Measurements from ENCODE around the gene FNBP1. TPM values are rescaled to one million over a fixed set of nuclear protein-coding genes. Genes with fewer than 3 reads are reported as not detected.

Gene FNBP1
- polyA plus RNA-seq, 1 of the 3 experiments (the other 2 are of a cell fraction) = 11.0 TPM

DNA sequence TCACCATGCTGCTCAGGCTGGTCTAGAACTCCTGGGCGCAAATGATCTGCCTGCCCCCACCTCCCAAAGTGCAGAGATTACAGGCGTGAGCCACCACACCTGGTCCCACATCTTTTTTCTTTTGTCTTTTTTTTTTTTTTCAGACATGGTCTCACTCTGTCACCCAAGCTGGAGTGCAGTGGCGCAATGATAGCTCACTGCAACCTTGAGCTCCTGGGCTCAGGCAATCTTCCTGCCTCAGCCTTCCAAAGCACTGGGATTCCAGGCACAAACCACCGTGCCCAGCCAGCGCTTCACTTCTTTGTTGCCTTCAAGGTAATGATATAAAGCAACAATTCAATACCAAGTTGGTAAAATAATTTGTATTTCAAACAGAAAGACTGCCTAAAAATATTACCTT, 128.9 kb downstream of the FNBP1 start:
- 97% methylated on average over 5 of the region's 5 CpGs for WGBS (ENCODE audit: low lambda C conversion rate)
- DNase-seq = no peak
- Histone ChIP-seq H3K4me3 (ENCODE audit: low read depth in 2 of 2, low read length in 1 of 2) (no peak overlapping the region), H3K79me2 (ENCODE audit: insufficient read depth) (no peaks in the 10 kb centered on the region), H3K9ac (no peak overlapping the region), H3K4me2 (no peak overlapping the region), H3K27me3 (ENCODE audit: insufficient read depth) (no peaks in the 10 kb centered on the region), H3K4me1 (ENCODE audit: control insufficient read depth in 1 of 2, insufficient read depth in 2 of 2, low read depth in 1 of 2, low read length in 1 of 2) (peaks cover 0 to 7% of the 10 kb centered on the region in 2 experiments; a peak in 2 of 4 replicates), H3K9me3 (no peaks in the 10 kb centered on the region), H4K20me1 (ENCODE audit: insufficient read depth) (no peaks in the 10 kb centered on the region), H3K27ac (ENCODE audit: low read depth in 2 of 2, low read length in 1 of 2) (no peak overlapping the region), H3K36me3 (replicated peaks in 1 of 2; ENCODE audit: control insufficient read depth in 1 of 2, insufficient read depth in 2 of 2, low read length in 1 of 2) (peaks cover 3 to 12% of the 10 kb centered on the region in 2 experiments), H3F3A (replicated peaks; ENCODE audit: insufficient read depth) (no peaks in the 10 kb centered on the region), H3K9me2 (no peaks in the 10 kb centered on the region), H2AFZ (ENCODE audit: low read depth) (no peak overlapping the region)
- ChIA-PET CTCF (interaction anchor here (3.1 kb wide), 1 partner anchor 28 kb away, joined by 10 read pairs; no protein-coding TSS in a partner anchor), POLR2A (no interaction called here)
- TF ChIP-seq RFX5 (IDR thresholded peaks at IDR 0.05; ENCODE audit: low read length) (no peak), RAD21 (IDR thresholded peaks at IDR 0.05; ENCODE audit: low read length) (no peak), EP300 (IDR thresholded peaks at IDR 0.05; ENCODE audit: borderline replicate concordance in 1 of 2, low read depth in 1 of 2, low read length in 1 of 2) (no peak), NRF1 (IDR thresholded peaks at IDR 0.05; ENCODE audit: low read depth, low read length) (no peak), FOSL2 (IDR thresholded peaks at IDR 0.05; ENCODE audit: borderline replicate concordance, low read depth) (no peak), CHD2 (IDR thresholded peaks at IDR 0.05; ENCODE audit: low read length, partially characterized antibody) (no peak), FOXM1 (IDR thresholded peaks at IDR 0.05; ENCODE audit: low read depth) (no peak), SMC3 (IDR thresholded peaks at IDR 0.05; ENCODE audit: low read depth, low read length) (no peak), ELF1 (IDR thresholded peaks at IDR 0.05) (no peak), NFIC (IDR thresholded peaks at IDR 0.05; ENCODE audit: borderline replicate concordance) (no peak), MEF2A (IDR thresholded peaks at IDR 0.05; ENCODE audit: borderline replicate concordance, low read depth) (no peak), EZH2phosphoT487 (IDR thresholded peaks at IDR 0.05; ENCODE audit: borderline replicate concordance, low read depth) (no peak)
- TF ChIP-seq, protein P1, sequence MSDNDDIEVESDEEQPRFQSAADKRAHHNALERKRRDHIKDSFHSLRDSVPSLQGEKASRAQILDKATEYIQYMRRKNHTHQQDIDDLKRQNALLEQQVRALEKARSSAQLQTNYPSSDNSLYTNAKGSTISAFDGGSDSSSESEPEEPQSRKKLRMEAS (IDR thresholded peaks at IDR 0.05; ENCODE audit: low read depth) = no peak
- TF ChIP-seq, protein P2, sequence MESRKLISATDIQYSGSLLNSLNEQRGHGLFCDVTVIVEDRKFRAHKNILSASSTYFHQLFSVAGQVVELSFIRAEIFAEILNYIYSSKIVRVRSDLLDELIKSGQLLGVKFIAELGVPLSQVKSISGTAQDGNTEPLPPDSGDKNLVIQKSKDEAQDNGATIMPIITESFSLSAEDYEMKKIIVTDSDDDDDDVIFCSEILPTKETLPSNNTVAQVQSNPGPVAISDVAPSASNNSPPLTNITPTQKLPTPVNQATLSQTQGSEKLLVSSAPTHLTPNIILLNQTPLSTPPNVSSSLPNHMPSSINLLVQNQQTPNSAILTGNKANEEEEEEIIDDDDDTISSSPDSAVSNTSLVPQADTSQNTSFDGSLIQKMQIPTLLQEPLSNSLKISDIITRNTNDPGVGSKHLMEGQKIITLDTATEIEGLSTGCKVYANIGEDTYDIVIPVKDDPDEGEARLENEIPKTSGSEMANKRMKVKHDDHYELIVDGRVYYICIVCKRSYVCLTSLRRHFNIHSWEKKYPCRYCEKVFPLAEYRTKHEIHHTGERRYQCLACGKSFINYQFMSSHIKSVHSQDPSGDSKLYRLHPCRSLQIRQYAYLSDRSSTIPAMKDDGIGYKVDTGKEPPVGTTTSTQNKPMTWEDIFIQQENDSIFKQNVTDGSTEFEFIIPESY (IDR thresholded peaks at IDR 0.05; ENCODE audit: borderline replicate concordance, low read depth) = no peak
- TF ChIP-seq, protein P3, sequence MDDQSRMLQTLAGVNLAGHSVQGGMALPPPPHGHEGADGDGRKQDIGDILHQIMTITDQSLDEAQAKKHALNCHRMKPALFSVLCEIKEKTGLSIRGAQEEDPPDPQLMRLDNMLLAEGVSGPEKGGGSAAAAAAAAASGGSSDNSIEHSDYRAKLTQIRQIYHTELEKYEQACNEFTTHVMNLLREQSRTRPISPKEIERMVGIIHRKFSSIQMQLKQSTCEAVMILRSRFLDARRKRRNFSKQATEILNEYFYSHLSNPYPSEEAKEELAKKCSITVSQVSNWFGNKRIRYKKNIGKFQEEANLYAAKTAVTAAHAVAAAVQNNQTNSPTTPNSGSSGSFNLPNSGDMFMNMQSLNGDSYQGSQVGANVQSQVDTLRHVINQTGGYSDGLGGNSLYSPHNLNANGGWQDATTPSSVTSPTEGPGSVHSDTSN (IDR thresholded peaks at IDR 0.05) = no peak
- TF ChIP-seq, protein P4, sequence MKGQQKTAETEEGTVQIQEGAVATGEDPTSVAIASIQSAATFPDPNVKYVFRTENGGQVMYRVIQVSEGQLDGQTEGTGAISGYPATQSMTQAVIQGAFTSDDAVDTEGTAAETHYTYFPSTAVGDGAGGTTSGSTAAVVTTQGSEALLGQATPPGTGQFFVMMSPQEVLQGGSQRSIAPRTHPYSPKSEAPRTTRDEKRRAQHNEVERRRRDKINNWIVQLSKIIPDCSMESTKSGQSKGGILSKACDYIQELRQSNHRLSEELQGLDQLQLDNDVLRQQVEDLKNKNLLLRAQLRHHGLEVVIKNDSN (IDR thresholded peaks at IDR 0.05; ENCODE audit: borderline replicate concordance, low read depth) = no peak
